ENCODE data around the gene PKIG.
"Not testable (repeated sequence)": the region's sequence is repeated elsewhere in the genome, so short reads cannot be mapped to it uniquely, and the experiment has no call there.

Gene PKIG

DNA sequence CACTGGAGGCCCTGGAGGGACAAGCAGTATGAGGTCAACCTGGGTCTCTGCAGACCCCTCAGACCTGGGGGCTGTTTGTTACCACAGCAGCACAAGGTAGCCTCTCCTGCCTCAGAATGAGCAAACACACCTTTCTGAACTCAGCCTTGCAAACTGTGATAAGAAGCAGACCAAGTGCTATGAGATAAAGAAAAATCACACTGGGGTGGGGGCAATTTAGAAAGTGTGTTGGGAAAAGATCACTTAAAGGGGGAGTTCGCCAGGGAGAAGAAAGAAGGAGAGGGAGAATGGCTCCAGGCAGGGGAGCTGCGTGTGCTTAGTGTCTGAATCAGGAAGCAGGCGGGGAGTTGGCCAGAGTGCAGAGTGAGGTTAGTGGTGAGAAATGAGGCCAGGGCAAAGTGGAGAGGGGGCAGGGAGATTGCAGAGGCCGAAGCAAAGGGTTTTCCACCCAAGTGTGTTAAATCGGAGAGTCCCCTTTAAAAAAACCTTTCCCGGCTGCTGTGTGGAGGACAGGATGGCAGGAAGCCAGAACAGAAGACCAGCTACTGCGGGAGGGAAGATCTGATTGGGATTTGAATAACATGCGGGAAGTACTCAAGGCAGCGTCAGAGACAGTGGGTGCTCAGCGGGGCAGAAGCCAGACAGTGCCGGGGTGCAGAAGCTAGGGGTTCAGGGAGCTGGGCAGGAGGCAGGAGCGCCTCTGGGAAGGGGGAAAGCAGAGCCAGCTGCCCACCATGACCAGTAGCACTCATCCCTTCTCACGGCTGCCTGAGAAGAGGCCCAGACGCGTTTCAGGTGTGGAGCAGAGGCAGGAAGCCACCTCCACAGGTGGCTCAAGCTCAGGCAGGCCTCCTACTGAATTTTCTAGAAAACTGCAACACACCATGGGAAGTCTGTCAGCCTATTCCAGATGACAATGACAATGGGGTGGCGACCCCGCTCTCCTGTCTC lies 60.1 kb downstream of the PKIG start:
- DNase-seq (ENCODE audit: low read depth) = no peak

DNA sequence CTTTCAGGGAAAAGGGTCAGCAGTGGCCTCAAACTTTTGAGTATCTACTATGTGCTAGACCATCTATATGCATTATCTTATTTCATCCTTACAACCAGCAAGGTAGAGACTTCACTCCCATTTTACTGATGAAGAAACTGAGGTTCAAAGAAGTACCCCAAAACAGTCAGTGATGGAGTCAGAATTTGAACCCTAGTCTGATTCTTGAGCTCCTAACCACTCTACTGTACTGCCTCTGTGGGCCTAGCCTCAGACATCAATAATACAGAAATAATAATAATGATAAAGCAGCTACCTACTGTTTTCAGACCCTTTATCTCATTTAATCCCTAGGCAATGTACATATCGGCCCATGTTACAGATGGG lies 60.8 kb downstream of the PKIG start:
- no peak for DNase-seq (ENCODE audit: low read depth)

DNA sequence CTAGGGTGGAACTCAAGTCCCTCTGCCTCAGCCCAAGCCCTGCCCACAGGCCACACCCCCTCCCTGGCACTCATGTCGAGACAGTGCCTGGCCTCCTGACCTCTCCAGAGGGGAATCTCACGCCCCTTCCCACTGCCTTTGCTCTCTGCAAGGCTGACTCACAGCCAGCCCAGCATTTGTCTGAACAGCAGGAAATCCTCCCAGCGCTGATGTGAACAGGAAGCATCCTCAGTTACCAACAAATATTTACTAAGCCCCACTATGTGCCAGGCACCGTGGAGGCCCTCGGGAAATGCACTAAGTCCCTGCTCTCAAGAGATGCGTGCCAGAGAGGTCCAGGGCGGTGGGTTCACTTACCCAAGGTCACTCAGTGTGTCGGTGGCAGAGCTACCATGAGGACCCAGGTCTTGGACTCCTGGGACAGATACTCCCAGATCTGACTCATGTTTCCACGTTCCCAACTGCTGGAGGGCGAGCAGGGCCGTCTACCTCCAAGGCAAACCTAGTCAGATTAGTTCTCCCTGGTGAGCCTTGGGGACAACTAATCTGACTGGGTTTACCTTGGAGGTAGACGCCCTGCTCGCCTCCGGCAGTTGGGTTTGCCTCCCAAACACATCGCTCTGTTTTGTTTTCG lies 61.3 kb downstream of the PKIG start:
- no peak for DNase-seq (ENCODE audit: low read depth)

DNA sequence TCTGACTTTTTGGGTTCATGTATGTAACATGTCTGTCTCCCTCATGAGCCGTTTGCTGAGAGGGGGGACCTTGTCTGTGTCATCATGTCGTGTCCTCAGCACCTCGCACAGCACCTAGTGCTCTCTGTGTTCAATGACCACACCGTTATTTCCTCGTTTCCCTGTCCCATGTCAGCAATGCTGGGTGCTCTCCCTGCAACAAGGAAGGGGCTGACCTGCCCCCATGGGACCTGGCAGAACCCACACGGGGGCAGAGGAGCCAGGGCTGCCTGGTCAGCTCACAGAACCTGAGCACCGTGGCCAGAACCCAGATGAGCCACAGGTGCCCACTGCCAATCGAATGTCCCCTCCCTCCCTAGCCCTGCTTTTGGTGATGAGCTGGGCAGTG lies 61.8 kb downstream of the PKIG start:
- no peak for DNase-seq (ENCODE audit: low read depth)

DNA sequence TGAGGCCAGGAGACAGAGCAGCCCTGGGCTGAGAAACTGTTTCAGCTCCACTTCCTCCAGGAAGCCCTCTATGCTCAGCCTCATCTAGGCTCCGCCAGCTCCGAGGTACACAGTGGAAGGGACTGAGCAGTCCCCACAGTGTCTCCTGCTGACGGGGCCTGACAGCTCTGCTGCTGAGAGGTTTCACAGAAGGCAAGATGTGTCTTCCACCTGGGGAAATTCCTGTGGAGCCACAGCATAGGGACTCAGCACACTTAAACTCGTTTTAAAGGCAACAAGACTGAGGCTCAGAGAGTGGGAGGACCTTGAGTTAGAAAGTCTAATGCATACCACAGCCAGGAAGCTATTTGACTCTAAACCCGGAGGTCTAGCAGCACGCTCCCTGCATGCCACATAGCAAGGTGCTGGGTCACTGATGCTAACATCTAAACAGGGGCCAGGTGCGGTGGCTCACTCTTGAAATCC lies 62.3 kb downstream of the PKIG start:
- no peak for DNase-seq (ENCODE audit: low read depth)

DNA sequence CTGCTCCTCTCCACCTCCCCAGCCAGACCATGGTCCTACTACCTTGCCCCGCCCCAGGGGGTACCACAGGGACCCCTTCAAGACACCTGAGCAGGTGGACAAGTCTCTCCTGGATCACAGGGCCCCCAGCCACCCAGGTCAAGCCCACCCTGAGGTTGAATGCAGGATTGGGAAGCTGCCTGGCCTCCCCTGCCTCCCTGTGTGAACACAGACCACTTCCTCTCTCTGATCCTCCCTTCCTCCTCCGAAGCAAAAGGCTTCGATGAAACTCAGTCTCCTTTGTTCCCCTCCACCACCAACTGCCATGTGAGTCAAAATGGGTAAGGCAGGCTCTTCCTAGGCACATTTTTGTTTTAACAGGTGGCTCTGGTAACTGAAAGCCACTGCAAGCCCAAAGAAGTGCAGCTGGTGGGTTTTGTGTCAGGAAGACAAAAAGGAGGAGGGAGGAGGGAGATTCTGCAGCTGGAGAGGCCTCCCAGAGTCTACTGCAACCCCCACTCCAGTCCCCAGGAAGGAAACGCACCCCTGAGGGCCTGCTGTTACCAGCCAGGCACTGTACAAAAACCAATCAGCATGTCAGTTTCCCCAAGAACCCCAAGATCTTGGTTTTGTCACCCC lies 63.8 kb downstream of the PKIG start:
- no peak for DNase-seq (ENCODE audit: low read depth)

DNA sequence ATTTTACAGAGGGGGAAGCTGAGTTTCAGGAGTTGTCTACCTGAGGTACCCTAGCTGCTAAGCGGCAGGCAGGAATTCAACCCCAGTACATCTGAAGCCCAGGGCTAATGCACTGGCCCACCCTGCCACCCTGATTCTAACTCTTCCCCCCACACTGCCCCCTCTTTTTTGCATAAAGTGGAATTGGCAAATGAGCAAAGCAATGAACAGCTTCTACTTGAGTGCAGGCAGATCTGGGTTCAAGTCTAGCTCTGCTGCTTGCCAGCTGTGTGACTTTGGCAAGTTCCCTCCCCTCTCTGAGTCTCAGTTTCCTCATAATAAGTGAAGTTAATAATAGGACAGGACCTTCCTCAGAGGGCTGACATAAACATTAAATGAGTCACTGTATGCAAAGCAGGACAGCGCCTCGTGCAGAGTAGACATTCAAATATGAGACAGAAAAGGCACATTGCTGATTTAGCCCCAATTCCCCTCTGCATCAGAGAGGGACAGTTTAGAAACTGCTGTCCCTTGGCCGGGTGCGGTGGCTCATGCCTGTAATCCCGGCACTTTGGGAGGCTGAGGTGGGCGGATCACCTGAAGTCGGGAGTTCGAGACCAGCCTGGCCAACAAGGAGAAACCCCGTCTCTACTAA lies 64.4 kb downstream of the PKIG start:
- no peak for DNase-seq (ENCODE audit: low read depth)

DNA sequence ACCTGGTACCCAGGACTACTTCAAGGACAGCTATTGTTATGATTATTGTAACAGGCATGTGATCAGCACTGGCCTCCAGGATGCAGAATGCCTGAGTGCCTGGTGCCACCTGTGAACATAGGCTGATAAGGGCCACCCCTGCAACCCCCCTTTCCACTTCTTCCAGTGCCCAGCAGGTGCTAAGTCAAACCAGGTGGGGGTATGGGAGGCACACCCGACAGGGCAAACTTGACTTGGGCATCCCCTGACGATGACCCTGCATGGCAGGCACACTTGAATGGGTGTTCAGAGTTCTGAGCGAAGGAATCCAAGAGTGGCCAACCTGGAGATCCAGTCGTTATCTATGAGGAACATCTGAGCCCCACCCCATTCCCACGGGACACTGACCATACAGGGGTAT lies 65.7 kb downstream of the PKIG start:
- DNase-seq (ENCODE audit: low read depth) = no peak

DNA sequence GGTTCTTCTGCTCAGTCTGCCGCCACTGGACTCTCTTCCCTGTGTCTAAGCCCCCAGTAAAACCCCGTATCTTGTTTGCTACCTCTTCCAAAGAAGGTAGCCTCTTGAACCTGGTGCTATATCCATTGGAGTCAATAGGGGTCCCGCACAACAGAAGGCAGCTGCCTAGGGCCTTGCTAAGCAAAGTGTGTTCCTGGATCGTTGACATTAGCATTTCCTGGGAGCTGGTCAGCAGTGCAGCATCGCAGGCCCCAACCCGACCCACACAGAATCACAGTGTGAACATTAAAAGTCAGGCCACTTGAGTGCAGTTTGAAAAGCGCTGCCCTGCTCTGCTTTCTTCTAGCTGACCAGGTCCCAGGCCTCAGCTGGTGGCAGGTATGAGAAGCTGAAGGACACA lies 66.2 kb downstream of the PKIG start:
- DNase-seq (ENCODE audit: low read depth) = no peak

DNA sequence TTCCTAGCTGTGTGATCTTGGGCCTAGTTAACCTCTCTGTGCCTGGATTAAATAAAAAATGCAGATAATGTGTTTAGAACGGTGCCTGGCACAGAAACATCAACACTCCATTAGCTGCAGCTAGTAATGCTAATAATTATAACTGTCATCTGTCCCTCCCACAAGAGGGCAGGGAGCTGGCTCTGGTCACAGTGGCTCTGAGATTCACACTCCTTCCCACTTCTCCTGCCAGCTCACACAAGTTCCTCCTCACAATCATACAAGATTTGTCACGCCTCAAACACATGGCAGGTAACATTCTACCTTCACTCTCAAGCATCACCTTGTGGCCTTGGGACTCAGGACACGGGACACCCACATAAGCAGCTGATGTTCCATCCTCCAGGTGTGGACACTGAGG lies 66.7 kb downstream of the PKIG start:
- no peak for DNase-seq (ENCODE audit: low read depth)

DNA sequence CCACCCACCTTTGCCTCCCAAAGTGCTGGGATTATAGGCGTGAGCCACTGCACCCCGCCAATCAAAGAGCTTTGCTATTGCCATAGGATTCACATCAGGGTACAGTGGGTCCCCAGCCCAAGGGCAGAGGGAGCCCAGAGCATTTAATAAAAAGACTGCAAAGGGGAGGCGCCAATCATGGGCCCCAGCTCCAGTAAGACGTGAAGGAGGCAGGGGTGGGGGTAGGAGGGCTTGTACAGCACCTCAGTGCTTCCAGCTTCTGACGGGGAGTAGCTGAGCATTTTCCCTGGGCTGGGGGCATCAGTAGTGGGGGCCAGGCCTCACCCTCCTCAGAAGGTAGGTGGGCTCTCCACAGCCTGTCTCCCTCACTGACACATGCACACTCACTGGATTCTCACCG lies 67.6 kb downstream of the PKIG start:
- no peak for DNase-seq (ENCODE audit: low read depth)

- no peak for DNase-seq (ENCODE audit: low read depth)
Measured at GRCh38 chr20:44650771-44651433, 68.5 kb downstream of the PKIG start.

- DNase-seq (ENCODE audit: low read depth) = no peak
Measured at GRCh38 chr20:44651434-44651683, 69.0 kb downstream of the PKIG start.

- no peak for DNase-seq (ENCODE audit: low read depth)
Measured at GRCh38 chr20:44651684-44652423, 69.5 kb downstream of the PKIG start, which contains the start of gene ADA. Gene ADA, minus strand, starts transcription at chr20:44651699. Its CDS starts 92 bp downstream, at chr20:44651607.

- no peak for DNase-seq (ENCODE audit: low read depth)
Measured at GRCh38 chr20:44653546-44653945, 71.2 kb downstream of the PKIG start.

- DNase-seq (ENCODE audit: low read depth) = not testable (repeated sequence)
Measured at GRCh38 chr20:44654210-44654609, 71.8 kb downstream of the PKIG start.

DNA sequence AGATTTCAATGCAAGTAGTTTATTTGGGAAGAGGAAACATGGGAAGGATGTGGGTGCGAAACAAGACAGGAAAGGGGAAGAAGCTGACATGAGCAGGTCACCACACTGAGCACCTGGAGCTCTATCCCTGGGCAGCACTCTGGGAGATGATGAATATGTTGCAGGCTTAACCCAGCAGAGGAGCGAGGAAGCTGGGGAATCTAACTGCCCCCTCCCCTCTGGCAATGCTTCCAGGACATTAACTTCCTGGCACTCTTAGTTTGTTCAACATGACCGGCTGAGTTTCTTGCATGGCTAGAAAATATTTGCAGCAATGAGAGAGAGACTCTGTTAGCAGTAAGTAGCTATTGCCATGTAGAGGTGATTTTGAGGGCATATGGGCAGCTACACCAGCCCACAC lies 74.1 kb downstream of the PKIG start:
- no peak for DNase-seq (ENCODE audit: low read depth)

- no peak for DNase-seq (ENCODE audit: low read depth)
Measured at GRCh38 chr20:44657875-44658274, 75.5 kb downstream of the PKIG start.

DNA sequence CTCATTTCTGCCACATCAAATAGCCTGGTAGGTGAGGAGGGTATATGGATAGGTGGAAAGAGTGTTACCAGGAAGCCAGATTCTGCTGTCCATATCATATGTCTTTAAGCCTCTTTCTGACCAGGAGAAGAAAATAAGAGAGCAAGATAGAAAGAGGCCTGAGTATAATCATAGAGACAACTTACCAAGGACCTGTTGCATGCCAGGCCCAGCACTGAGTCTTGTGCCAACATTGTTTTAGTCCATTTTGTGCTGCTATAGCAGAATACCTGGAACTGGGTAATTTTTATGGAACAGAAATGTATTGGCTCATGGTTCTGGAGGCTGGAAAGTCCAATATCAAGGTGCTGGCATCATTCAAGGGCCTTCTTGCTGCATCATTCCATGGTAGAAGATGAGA lies 76.4 kb downstream of the PKIG start:
- DNase-seq (ENCODE audit: low read depth) = no peak

DNA sequence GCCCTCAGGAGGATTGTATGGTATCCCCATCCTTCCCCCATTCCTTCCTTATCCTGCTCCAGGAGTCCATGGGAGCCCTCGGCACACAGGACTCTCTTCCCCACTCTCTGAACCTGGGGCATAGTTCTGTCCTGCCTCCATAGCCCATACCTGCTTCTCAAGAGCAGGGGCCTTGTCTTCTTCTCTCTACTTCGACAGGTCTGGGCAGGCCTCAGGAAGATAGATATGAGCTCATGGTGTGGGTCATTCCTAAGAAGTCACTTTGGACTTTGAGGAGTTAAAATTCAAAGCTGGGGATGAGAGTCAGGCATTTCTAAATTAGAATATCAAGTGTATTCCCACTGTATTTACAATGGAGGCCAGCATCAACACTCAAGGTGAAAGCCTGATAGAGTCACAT lies 77.6 kb downstream of the PKIG start:
- no peak for DNase-seq (ENCODE audit: low read depth)

DNA sequence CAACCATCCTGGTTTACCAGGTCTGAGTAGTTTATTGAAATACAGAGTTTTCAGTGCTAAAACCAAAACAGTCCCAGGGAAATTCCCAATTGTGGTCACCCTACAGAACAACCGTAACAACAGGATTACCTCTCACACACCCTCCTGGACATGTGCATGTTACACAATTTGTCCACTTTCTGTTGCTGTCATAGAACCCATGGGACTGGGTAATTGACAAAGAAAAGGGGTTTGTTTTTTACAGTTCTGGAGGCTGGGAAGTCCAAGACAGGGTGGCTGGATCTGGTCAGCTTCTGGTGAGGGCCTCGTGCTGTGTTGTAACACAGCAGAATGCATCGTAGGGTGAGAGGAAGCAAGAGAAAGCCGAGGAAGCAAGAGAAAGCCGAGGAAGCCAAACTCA lies 78.2 kb downstream of the PKIG start:
- no peak for DNase-seq (ENCODE audit: low read depth)

DNA sequence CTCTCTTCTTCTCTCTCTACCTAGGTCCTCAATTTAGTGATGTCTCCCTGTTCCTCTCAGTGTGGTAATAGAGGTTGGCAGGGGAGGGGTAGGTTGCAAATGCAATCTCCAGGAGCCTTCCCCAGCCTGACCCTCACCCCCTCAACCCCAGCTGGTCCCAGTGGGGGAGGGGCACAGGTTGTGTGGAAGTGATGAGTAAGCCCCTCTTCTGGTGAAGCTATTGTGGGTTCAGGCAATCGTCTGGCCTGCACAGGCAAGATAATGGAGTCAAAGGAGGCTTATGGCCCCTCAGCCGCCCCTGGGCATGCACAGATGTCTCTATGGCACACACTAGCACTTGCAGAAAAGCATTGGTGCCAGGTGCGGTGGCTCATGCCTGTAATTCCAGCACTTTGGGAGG lies 79.9 kb downstream of the PKIG start:
- no peak for DNase-seq (ENCODE audit: low read depth)
